ENCODE measurements around the gene KCNT2. TPM values are rescaled to one million over a fixed set of nuclear protein-coding genes. Genes with fewer than 3 reads are reported as not detected.

The KCNT2 gene
- total and polyA plus RNA-seq, 9 of the 15 experiments (the other 6 are each of a cell fraction or from before 2014, with no cell fraction given) = 0.13 to 0.73 (median 0.28) TPM

DNA sequence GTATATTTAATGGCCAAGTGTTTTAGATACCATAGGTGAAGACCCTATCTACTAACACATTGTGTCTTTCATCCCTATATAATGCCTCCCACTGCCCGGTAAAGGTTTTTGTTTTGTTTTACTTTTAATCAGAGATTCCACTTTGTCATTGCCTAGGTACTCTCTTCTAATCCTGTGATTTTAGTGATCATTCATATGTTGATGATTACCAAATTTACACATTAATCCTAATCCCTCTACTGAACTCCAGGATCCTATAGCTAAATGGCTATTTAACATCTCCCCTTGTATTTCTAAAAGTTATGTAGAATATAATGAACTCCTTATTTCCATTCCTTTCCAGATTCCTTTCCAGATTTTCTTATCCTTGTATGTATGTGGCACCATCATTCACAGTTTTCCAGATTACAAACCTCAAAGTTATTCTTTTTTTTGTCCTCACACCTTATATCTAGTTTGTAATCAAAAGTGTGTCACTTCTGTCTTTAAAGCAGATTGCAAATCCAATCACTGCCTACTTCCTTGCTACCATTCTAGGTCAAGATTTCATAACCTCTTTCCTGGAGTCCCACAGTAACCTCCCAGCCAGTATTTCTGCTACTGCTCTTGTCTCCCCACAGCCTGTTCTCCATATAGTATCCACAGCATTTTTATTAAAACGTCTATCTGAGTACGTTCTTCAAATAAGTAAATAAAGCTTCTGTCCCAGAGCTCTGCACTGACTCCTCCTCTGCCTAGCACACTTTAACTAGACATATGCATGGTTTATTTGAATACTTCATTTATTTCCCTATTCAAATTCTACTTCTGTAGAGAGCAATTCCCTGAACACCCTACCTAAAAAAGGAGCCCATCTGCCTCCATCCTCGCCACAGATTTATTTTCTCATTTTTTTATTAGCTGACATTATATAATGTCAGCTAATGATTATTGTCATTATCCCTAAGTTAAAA is 157.8 kb downstream of the KCNT2 start (continued):
- TF ChIP-seq, protein P1, sequence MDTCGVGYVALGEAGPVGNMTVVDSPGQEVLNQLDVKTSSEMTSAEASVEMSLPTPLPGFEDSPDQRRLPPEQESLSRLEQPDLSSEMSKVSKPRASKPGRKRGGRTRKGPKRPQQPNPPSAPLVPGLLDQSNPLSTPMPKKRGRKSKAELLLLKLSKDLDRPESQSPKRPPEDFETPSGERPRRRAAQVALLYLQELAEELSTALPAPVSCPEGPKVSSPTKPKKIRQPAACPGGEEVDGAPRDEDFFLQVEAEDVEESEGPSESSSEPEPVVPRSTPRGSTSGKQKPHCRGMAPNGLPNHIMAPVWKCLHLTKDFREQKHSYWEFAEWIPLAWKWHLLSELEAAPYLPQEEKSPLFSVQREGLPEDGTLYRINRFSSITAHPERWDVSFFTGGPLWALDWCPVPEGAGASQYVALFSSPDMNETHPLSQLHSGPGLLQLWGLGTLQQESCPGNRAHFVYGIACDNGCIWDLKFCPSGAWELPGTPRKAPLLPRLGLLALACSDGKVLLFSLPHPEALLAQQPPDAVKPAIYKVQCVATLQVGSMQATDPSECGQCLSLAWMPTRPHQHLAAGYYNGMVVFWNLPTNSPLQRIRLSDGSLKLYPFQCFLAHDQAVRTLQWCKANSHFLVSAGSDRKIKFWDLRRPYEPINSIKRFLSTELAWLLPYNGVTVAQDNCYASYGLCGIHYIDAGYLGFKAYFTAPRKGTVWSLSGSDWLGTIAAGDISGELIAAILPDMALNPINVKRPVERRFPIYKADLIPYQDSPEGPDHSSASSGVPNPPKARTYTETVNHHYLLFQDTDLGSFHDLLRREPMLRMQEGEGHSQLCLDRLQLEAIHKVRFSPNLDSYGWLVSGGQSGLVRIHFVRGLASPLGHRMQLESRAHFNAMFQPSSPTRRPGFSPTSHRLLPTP (IDR thresholded peaks at IDR 0.05; ENCODE audit: borderline replicate concordance, extremely low read depth, insufficient read length) = no peak
- no peak for TF ChIP-seq KLF6 (CRISPR knock-in tag; IDR thresholded peaks at IDR 0.05; ENCODE audit: borderline replicate concordance)
- TF ChIP-seq MXI1 (IDR thresholded peaks at IDR 0.05; ENCODE audit: low read depth, low read length) = no peak
- TF ChIP-seq TAF1 (IDR thresholded peaks at IDR 0.05; ENCODE audit: control insufficient read depth, extremely low read depth, insufficient read depth, low read length, severe bottlenecking) = no peak
- TF ChIP-seq, protein P2, sequence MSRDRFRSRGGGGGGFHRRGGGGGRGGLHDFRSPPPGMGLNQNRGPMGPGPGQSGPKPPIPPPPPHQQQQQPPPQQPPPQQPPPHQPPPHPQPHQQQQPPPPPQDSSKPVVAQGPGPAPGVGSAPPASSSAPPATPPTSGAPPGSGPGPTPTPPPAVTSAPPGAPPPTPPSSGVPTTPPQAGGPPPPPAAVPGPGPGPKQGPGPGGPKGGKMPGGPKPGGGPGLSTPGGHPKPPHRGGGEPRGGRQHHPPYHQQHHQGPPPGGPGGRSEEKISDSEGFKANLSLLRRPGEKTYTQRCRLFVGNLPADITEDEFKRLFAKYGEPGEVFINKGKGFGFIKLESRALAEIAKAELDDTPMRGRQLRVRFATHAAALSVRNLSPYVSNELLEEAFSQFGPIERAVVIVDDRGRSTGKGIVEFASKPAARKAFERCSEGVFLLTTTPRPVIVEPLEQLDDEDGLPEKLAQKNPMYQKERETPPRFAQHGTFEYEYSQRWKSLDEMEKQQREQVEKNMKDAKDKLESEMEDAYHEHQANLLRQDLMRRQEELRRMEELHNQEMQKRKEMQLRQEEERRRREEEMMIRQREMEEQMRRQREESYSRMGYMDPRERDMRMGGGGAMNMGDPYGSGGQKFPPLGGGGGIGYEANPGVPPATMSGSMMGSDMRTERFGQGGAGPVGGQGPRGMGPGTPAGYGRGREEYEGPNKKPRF (IDR thresholded peaks at IDR 0.05; ENCODE audit: low read depth, low read length) = no peak
- no peak for TF ChIP-seq FOS (IDR thresholded peaks at IDR 0.05; ENCODE audit: extremely low read depth, insufficient read length)
- no peak for TF ChIP-seq EZH2 (IDR thresholded peaks at IDR 0.05; ENCODE audit: borderline replicate concordance, low read depth, low read length)
- TF ChIP-seq, protein P3, sequence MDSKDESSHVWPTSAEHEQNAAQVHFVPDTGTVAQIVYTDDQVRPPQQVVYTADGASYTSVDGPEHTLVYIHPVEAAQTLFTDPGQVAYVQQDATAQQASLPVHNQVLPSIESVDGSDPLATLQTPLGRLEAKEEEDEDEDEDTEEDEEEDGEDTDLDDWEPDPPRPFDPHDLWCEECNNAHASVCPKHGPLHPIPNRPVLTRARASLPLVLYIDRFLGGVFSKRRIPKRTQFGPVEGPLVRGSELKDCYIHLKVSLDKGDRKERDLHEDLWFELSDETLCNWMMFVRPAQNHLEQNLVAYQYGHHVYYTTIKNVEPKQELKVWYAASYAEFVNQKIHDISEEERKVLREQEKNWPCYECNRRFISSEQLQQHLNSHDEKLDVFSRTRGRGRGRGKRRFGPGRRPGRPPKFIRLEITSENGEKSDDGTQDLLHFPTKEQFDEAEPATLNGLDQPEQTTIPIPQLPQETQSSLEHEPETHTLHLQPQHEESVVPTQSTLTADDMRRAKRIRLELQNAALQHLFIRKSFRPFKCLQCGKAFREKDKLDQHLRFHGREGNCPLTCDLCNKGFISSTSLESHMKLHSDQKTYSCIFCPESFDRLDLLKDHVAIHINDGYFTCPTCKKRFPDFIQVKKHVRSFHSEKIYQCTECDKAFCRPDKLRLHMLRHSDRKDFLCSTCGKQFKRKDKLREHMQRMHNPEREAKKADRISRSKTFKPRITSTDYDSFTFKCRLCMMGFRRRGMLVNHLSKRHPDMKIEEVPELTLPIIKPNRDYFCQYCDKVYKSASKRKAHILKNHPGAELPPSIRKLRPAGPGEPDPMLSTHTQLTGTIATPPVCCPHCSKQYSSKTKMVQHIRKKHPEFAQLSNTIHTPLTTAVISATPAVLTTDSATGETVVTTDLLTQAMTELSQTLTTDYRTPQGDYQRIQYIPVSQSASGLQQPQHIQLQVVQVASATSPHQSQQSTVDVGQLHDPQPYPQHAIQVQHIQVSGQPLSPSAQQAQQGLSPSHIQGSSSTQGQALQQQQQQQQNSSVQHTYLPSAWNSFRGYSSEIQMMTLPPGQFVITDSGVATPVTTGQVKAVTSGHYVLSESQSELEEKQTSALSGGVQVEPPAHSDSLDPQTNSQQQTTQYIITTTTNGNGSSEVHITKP (IDR thresholded peaks at IDR 0.05; ENCODE audit: partially characterized antibody) = no peak
